ENCODE measurements around the gene TMEM17. TPM values are rescaled to one million over a fixed set of nuclear protein-coding genes. Genes with fewer than 3 reads are reported as not detected.

The TMEM17 gene
- total and polyA plus RNA-seq, 2 of the 13 experiments (the other 11 are each of a cell fraction or from before 2014, with no cell fraction given): 0.22 to 0.50 TPM

DNA sequence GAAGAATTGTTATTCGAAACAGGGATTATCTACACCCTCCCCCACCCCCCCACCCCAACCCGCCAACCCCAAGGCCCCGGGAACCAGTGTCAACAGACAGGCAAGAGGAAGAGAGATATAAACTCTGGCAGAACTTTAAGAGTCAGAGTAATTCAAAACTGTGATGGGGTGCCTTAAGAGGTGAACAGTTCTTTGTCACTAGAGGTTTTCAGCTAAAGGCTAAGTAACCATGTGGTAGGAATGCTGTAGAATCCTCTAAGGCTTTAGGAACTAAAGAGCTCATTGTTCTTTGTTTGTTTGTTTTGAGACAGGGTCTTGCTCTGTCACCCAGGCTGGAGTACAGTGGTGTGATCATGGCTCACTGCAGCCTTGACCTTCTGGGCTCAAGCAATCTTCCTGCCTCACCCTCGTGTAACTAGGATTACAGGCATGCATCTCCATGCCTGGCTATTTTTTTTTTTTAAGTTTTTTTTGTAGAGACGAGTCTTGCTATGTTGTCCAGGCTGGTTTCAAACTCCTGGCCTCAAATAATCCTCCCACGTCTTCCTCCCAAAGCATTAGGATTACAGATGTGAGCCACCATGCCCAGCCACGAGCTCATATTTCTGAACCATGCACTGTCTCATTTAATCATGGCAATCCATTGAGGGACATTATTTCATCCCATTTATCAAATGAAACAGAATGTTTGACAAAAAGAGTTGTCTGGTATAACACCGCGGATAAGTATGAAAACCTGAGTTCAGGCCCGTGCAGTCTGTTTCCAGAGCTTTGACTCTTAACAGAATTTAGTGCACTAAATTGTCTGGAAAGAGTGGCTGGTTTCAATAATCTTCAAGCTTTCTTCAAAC, 20.8 kb upstream of the TMEM17 start (continued):
- TF ChIP-seq, protein P1, sequence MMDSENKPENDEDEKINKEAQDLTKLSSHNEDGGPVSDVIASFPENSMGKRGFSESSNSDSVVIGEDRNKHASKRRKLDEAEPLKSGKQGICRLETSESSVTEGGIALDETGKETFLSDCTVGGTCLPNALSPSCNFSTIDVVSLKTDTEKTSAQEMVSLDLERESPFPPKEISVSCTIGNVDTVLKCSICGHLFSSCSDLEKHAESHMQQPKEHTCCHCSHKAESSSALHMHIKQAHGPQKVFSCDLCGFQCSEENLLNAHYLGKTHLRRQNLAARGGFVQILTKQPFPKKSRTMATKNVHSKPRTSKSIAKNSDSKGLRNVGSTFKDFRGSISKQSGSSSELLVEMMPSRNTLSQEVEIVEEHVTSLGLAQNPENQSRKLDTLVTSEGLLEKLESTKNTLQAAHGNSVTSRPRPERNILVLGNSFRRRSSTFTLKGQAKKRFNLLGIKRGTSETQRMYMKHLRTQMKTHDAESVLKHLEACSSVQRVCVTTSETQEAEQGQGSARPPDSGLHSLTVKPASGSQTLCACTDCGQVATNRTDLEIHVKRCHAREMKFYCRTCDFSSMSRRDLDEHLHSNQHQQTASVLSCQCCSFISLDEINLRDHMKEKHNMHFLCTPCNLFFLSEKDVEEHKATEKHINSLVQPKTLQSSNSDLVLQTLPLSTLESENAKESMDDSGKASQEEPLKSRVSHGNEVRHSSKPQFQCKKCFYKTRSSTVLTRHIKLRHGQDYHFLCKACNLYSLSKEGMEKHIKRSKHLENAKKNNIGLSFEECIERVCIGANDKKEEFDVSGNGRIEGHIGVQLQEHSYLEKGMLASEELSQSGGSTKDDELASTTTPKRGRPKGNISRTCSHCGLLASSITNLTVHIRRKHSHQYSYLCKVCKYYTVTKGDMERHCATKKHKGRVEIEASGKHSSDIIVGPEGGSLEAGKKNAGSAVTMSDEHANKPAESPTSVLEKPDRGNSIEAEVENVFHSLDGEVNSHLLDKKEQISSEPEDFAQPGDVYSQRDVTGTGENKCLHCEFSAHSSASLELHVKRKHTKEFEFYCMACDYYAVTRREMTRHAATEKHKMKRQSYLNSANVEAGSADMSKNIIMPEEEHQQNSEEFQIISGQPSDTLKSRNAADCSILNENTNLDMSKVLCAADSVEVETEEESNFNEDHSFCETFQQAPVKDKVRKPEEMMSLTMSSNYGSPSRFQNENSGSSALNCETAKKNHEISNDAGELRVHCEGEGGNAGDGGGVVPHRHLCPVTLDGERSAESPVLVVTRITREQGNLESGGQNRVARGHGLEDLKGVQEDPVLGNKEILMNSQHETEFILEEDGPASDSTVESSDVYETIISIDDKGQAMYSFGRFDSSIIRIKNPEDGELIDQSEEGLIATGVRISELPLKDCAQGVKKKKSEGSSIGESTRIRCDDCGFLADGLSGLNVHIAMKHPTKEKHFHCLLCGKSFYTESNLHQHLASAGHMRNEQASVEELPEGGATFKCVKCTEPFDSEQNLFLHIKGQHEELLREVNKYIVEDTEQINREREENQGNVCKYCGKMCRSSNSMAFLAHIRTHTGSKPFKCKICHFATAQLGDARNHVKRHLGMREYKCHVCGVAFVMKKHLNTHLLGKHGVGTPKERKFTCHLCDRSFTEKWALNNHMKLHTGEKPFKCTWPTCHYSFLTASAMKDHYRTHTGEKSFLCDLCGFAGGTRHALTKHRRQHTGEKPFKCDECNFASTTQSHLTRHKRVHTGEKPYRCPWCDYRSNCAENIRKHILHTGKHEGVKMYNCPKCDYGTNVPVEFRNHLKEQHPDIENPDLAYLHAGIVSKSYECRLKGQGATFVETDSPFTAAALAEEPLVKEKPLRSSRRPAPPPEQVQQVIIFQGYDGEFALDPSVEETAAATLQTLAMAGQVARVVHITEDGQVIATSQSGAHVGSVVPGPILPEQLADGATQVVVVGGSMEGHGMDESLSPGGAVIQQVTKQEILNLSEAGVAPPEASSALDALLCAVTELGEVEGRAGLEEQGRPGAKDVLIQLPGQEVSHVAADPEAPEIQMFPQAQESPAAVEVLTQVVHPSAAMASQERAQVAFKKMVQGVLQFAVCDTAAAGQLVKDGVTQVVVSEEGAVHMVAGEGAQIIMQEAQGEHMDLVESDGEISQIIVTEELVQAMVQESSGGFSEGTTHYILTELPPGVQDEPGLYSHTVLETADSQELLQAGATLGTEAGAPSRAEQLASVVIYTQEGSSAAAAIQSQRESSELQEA (CRISPR knock-in tag; IDR thresholded peaks at IDR 0.05; ENCODE audit: not compliant biosample characterization): no peak
- peak; percentile 62; the same call in 1 of the 2 replicates for TF ChIP-seq EHMT2 (IDR thresholded peaks at IDR 0.05; ENCODE audit: borderline replicate concordance, low read depth, low read length)
- TF ChIP-seq, protein P2, sequence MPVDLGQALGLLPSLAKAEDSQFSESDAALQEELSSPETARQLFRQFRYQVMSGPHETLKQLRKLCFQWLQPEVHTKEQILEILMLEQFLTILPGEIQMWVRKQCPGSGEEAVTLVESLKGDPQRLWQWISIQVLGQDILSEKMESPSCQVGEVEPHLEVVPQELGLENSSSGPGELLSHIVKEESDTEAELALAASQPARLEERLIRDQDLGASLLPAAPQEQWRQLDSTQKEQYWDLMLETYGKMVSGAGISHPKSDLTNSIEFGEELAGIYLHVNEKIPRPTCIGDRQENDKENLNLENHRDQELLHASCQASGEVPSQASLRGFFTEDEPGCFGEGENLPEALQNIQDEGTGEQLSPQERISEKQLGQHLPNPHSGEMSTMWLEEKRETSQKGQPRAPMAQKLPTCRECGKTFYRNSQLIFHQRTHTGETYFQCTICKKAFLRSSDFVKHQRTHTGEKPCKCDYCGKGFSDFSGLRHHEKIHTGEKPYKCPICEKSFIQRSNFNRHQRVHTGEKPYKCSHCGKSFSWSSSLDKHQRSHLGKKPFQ (CRISPR knock-in tag; IDR thresholded peaks at IDR 0.05; ENCODE audit: insufficient replicate concordance): peak; percentile 98
- TF ChIP-seq ZSCAN21 (CRISPR knock-in tag; IDR thresholded peaks at IDR 0.05; ENCODE audit: borderline replicate concordance): peak; percentile 54; the same call in 1 of the 2 replicates
- peak; percentile 90; the same call in 1 of the 2 replicates for TF ChIP-seq NFKBIZ (CRISPR knock-in tag; IDR thresholded peaks at IDR 0.05)
- TF ChIP-seq ZNF781 (CRISPR knock-in tag; IDR thresholded peaks at IDR 0.05; ENCODE audit: borderline replicate concordance, not compliant biosample characterization): peak; percentile 86
- peak; percentile 79; the same call in 1 of the 2 replicates for TF ChIP-seq ZBTB7B (CRISPR knock-in tag; IDR thresholded peaks at IDR 0.05)
- TF ChIP-seq ZNF546 (CRISPR knock-in tag; conservative IDR thresholded peaks at IDR 0.05): no peak; the same call in 1 of the 2 replicates
- TF ChIP-seq ZNF354B (CRISPR knock-in tag; IDR thresholded peaks at IDR 0.05): no peak
- peak; percentile 83 for TF ChIP-seq ZNF747 (CRISPR knock-in tag; IDR thresholded peaks at IDR 0.05; ENCODE audit: borderline replicate concordance)
- TF ChIP-seq FOSL1 (CRISPR knock-in tag; IDR thresholded peaks at IDR 0.05; ENCODE audit: borderline replicate concordance): peak; percentile 66; the same call in 1 of the 2 replicates
- peak; percentile 92 for TF ChIP-seq NCOR1 (IDR thresholded peaks at IDR 0.05; ENCODE audit: borderline replicate concordance, low read length)
- peak; percentile 61; the same call in 1 of the 2 replicates for TF ChIP-seq NFE2 (CRISPR knock-in tag; IDR thresholded peaks at IDR 0.05)
- peak; percentile 83 for TF ChIP-seq ZNF3 (CRISPR knock-in tag; IDR thresholded peaks at IDR 0.05)
- no peak for TF ChIP-seq ZNF891 (CRISPR knock-in tag; IDR thresholded peaks at IDR 0.05)
- no peak for TF ChIP-seq RORA (CRISPR knock-in tag; IDR thresholded peaks at IDR 0.05)
- TF ChIP-seq, protein P3, sequence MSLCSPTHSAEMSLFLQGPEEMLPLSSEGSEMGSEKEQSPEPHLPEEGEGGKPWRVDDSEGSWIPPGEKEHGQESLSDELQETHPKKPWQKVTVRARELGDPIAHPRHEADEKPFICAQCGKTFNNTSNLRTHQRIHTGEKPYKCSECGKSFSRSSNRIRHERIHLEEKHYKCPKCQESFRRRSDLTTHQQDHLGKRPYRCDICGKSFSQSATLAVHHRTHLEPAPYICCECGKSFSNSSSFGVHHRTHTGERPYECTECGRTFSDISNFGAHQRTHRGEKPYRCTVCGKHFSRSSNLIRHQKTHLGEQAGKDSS (CRISPR knock-in tag; IDR thresholded peaks at IDR 0.05; ENCODE audit: borderline replicate concordance, low read depth): peak; percentile 97
- peak; percentile 97 for TF ChIP-seq ARNTL (CRISPR knock-in tag; IDR thresholded peaks at IDR 0.05)
